GM12892 (cell line): Measurements from ENCODE around the gene HSPA12B.

Experiments
- DNase-seq: peaks from one replicate; pipeline ENCODE4 v3.0.0; 2011; ENCODE audit not compliant: insufficient read length
- FAIRE-seq: peaks from 2 replicates; lab custom pipeline; 2011; peaks lifted over from hg19 to GRCh38; lab: Jason Lieb, UNC
- POLR2A ChIP-seq: IDR thresholded peaks from 2 replicates; pipeline ENCODE4 v1.6.1; 2011; ENCODE audit warnings: low read depth, low read length, control low read depth
- POLR2AphosphoS5 ChIP-seq: IDR thresholded peaks from 2 replicates; pipeline ENCODE4 v1.6.1; 2011; ENCODE audit warnings: low read depth, low read length, control low read depth
- TAF1 ChIP-seq: IDR thresholded peaks from 2 replicates; pipeline ENCODE4 v1.6.1; 2011; ENCODE audit warnings: low read depth, mild to moderate bottlenecking, control low read depth, low read length, borderline replicate concordance

The HSPA12B gene

GRCh38 chr20:3753501-3754275, 21.2 kb downstream of the HSPA12B start:
- FAIRE-seq: no peak
- no peak for DNase-seq
- TF ChIP-seq POLR2A (no peak), POLR2AphosphoS5 (no peak), TAF1 (no peak)

GRCh38 chr20:3754276-3754630, 21.8 kb downstream of the HSPA12B start:
- FAIRE-seq: no peak
- TF ChIP-seq POLR2A (no peak), TAF1 (no peak), POLR2AphosphoS5 (no peak)

GRCh38 chr20:3755269-3755668, 22.8 kb downstream of the HSPA12B start:
- no peak for DNase-seq
- no peak for FAIRE-seq
- TF ChIP-seq POLR2A (no peak), TAF1 (no peak), POLR2AphosphoS5 (no peak)

More at GRCh38 chr20:3754276-3754630, 21.8 kb downstream of the HSPA12B start:
- no peak for DNase-seq

- DNase-seq (no peak), FAIRE-seq (no peak)
- TF ChIP-seq POLR2A (no peak), TAF1 (no peak), POLR2AphosphoS5 (no peak)
These were observed 23.5 kb downstream of the HSPA12B start for GRCh38 chr20:3755814-3756480.

GRCh38 chr20:3757268-3757667, 24.8 kb downstream of the HSPA12B start:
- DNase-seq (no peak), FAIRE-seq (no peak)
- TF ChIP-seq TAF1 (no peak), POLR2A (no peak), POLR2AphosphoS5 (no peak)

GRCh38 chr20:3758566-3758965, 26.1 kb downstream of the HSPA12B start:
- FAIRE-seq: no peak
- no peak for DNase-seq
- TF ChIP-seq POLR2A (no peak), TAF1 (no peak), POLR2AphosphoS5 (no peak)

- TF ChIP-seq POLR2A: no peak
- TF ChIP-seq TAF1: no peak
- no peak for TF ChIP-seq POLR2AphosphoS5
- no peak for DNase-seq
- no peak for FAIRE-seq
These were observed 26.9 kb downstream of the HSPA12B start for GRCh38 chr20:3759316-3759823.

GRCh38 chr20:3759884-3760283, 27.4 kb downstream of the HSPA12B start:
- FAIRE-seq (no peak), DNase-seq (no peak)
- no peak for TF ChIP-seq POLR2A
- no peak for TF ChIP-seq POLR2AphosphoS5
- no peak for TF ChIP-seq TAF1

GRCh38 chr20:3760655-3761348, 28.3 kb downstream of the HSPA12B start:
- FAIRE-seq: peak; percentile 65

GRCh38 chr20:3763671-3764601, 31.5 kb downstream of the HSPA12B start:
- FAIRE-seq (no peak), DNase-seq (no peak)
- TF ChIP-seq TAF1 (no peak), POLR2A (no peak), POLR2AphosphoS5 (no peak)

More at GRCh38 chr20:3760655-3761348, 28.3 kb downstream of the HSPA12B start:
- no peak for TF ChIP-seq POLR2A
- no peak for TF ChIP-seq TAF1
- no peak for TF ChIP-seq POLR2AphosphoS5
- no peak for DNase-seq
